MG63 (cell line): ENCODE measurements around the gene ACACB. TPM values are rescaled to one million over a fixed set of nuclear protein-coding genes. Genes with fewer than 3 reads are reported as not detected.

Source experiments
- DNase-seq: peaks from one replicate; pipeline ENCODE4 v3.0.0-alpha.2; 2020
- H3K27me3 ChIP-seq: fragments of 250-450 bp; sonication (Bioruptor Pico); 2 replicates; pipeline ENCODE4 v1.5.1; 2020; ENCODE audit warnings: mild to moderate bottlenecking, moderate library complexity
- H3K36me3 ChIP-seq: fragments of 250-450 bp; sonication (Bioruptor Pico); 2 replicates; pipeline ENCODE4 v1.5.1; 2020; ENCODE audit warnings: mild to moderate bottlenecking, moderate library complexity
- H3K4me3 ChIP-seq: fragments of 250-450 bp; sonication (Bioruptor Pico); 2 replicates; pipeline ENCODE4 v1.5.1; 2020; ENCODE audit warnings: mild to moderate bottlenecking, moderate library complexity
- H3K9me3 ChIP-seq: fragments of 250-450 bp; sonication (Bioruptor Pico); 2 replicates; pipeline ENCODE4 v1.5.1; 2020; ENCODE audit warnings: mild to moderate bottlenecking, moderate library complexity
- total RNA-seq: library from RNA; depleted of rRNA; stranded (reverse); fragments of >200 nt; shearing (Covaris generic); gene quantifications from 2 replicates; pipeline ENCODE4 v1.2.3, GENCODE V29; 2014; ENCODE audit warnings: low replicate concordance

ACACB gene
- total RNA-seq, 1 experiment from 2014 or later, result 2.9 TPM

GRCh38 chr12:109209082-109209481 is 92.7 kb downstream of the ACACB start:
- no peak for DNase-seq
- H3K4me3 ChIP-seq, result no peak overlapping the region
- H3K27me3 ChIP-seq, result no peaks in the 10 kb centered on the region
- no peaks in the 10 kb centered on the region for H3K36me3 ChIP-seq
- no peaks in the 10 kb centered on the region for H3K9me3 ChIP-seq

- H3K36me3 ChIP-seq, result no peaks in the 10 kb centered on the region
- H3K27me3 ChIP-seq, result no peaks in the 10 kb centered on the region
- DNase-seq, result no peak
- no peaks in the 10 kb centered on the region for H3K9me3 ChIP-seq
- H3K4me3 ChIP-seq, result no peak overlapping the region
Measured at GRCh38 chr12:109212460-109213115, 96.2 kb downstream of the ACACB start.

- no peak for DNase-seq
- Histone ChIP-seq H3K27me3 (no peaks in the 10 kb centered on the region), H3K9me3 (no peaks in the 10 kb centered on the region), H3K4me3 (no peak overlapping the region), H3K36me3 (no peaks in the 10 kb centered on the region)
Measured at GRCh38 chr12:109214131-109214530, 97.7 kb downstream of the ACACB start.

- DNase-seq, result no peak
- Histone ChIP-seq H3K9me3 (no peaks in the 10 kb centered on the region), H3K27me3 (no peaks in the 10 kb centered on the region), H3K4me3 (no peak overlapping the region), H3K36me3 (no peaks in the 10 kb centered on the region)
Measured at GRCh38 chr12:109218996-109219395, 102.6 kb downstream of the ACACB start.

GRCh38 chr12:109219938-109220337 is 103.6 kb downstream of the ACACB start:
- Histone ChIP-seq H3K36me3 (no peaks in the 10 kb centered on the region), H3K9me3 (no peaks in the 10 kb centered on the region), H3K4me3 (no peak overlapping the region), H3K27me3 (no peaks in the 10 kb centered on the region)
- no peak for DNase-seq

GRCh38 chr12:109221277-109221931 is 105.0 kb downstream of the ACACB start:
- Histone ChIP-seq H3K4me3 (no peak overlapping the region), H3K36me3 (no peaks in the 10 kb centered on the region), H3K9me3 (no peaks in the 10 kb centered on the region), H3K27me3 (no peaks in the 10 kb centered on the region)
- DNase-seq, result no peak

GRCh38 chr12:109222062-109222461 is 105.7 kb downstream of the ACACB start:
- H3K27me3 ChIP-seq, result no peaks in the 10 kb centered on the region
- H3K4me3 ChIP-seq, result no peak overlapping the region
- H3K9me3 ChIP-seq, result no peaks in the 10 kb centered on the region
- H3K36me3 ChIP-seq, result no peaks in the 10 kb centered on the region
- no peak for DNase-seq

- Histone ChIP-seq H3K36me3 (no peaks in the 10 kb centered on the region), H3K9me3 (no peaks in the 10 kb centered on the region), H3K4me3 (no peak overlapping the region), H3K27me3 (no peaks in the 10 kb centered on the region)
- DNase-seq, result no peak
Measured at GRCh38 chr12:109222496-109222895, 106.1 kb downstream of the ACACB start.

GRCh38 chr12:109223211-109223610 is 106.8 kb downstream of the ACACB start:
- Histone ChIP-seq H3K4me3 (no peak overlapping the region), H3K36me3 (no peaks in the 10 kb centered on the region), H3K9me3 (no peaks in the 10 kb centered on the region), H3K27me3 (no peaks in the 10 kb centered on the region)
- no peak for DNase-seq

- DNase-seq, result no peak
- no peaks in the 10 kb centered on the region for H3K27me3 ChIP-seq
- H3K36me3 ChIP-seq, result no peaks in the 10 kb centered on the region
- no peaks in the 10 kb centered on the region for H3K9me3 ChIP-seq
- H3K4me3 ChIP-seq, result no peak overlapping the region
Measured at GRCh38 chr12:109223868-109224267, 107.5 kb downstream of the ACACB start.

GRCh38 chr12:109228664-109229063 is 112.3 kb downstream of the ACACB start:
- H3K9me3 ChIP-seq, result no peaks in the 10 kb centered on the region
- H3K36me3 ChIP-seq, result no peaks in the 10 kb centered on the region
- H3K4me3 ChIP-seq, result no peak overlapping the region
- DNase-seq, result no peak
- no peaks in the 10 kb centered on the region for H3K27me3 ChIP-seq

- no peak for DNase-seq
- H3K9me3 ChIP-seq, result no peaks in the 10 kb centered on the region
- H3K36me3 ChIP-seq, result no peaks in the 10 kb centered on the region
- no peak overlapping the region for H3K4me3 ChIP-seq
- H3K27me3 ChIP-seq, result no peaks in the 10 kb centered on the region
Measured at GRCh38 chr12:109230193-109230592, 113.8 kb downstream of the ACACB start.

- H3K27me3 ChIP-seq, result no peaks in the 10 kb centered on the region
- DNase-seq, result no peak
- no peaks in the 10 kb centered on the region for H3K36me3 ChIP-seq
- no peaks in the 10 kb centered on the region for H3K9me3 ChIP-seq
- no peak overlapping the region for H3K4me3 ChIP-seq
Measured at GRCh38 chr12:109232731-109233130, 116.3 kb downstream of the ACACB start.

GRCh38 chr12:109234012-109234411 is 117.6 kb downstream of the ACACB start:
- no peaks in the 10 kb centered on the region for H3K36me3 ChIP-seq
- no peaks in the 10 kb centered on the region for H3K27me3 ChIP-seq
- DNase-seq, result no peak
- H3K9me3 ChIP-seq, result no peaks in the 10 kb centered on the region
- no peak overlapping the region for H3K4me3 ChIP-seq

- no peak overlapping the region for H3K4me3 ChIP-seq
- no peaks in the 10 kb centered on the region for H3K9me3 ChIP-seq
- DNase-seq, result no peak
- H3K27me3 ChIP-seq, result no peaks in the 10 kb centered on the region
- no peaks in the 10 kb centered on the region for H3K36me3 ChIP-seq
Measured at GRCh38 chr12:109236257-109236656, 119.9 kb downstream of the ACACB start.

GRCh38 chr12:109239179-109239578 is 122.8 kb downstream of the ACACB start:
- Histone ChIP-seq H3K36me3 (no peaks in the 10 kb centered on the region), H3K9me3 (no peaks in the 10 kb centered on the region), H3K27me3 (no peaks in the 10 kb centered on the region), H3K4me3 (no peak overlapping the region)
- DNase-seq, result no peak

GRCh38 chr12:109239691-109240090 is 123.3 kb downstream of the ACACB start:
- no peak for DNase-seq
- Histone ChIP-seq H3K9me3 (no peaks in the 10 kb centered on the region), H3K4me3 (no peak overlapping the region), H3K27me3 (no peaks in the 10 kb centered on the region), H3K36me3 (no peaks in the 10 kb centered on the region)

- H3K27me3 ChIP-seq, result no peaks in the 10 kb centered on the region
- H3K36me3 ChIP-seq, result no peaks in the 10 kb centered on the region
- DNase-seq, result no peak
- H3K4me3 ChIP-seq, result no peak overlapping the region
- no peaks in the 10 kb centered on the region for H3K9me3 ChIP-seq
Measured at GRCh38 chr12:109240365-109240764, 124.0 kb downstream of the ACACB start.
